NB4 (cell line): Measurements from ENCODE around the gene CSF2.

Source experiments
- POLR2A ChIP-seq: IDR thresholded peaks from 2 replicates; pipeline ENCODE4 v1.6.1; 2011; ENCODE audit warnings: mild to moderate bottlenecking; ENCODE audit not compliant: insufficient read length; ENCODE audit errors: extremely low read depth
- TF ChIP-seq, protein P1 (sequence below): IDR thresholded peaks from 2 replicates; pipeline ENCODE4 v1.6.1; 2011; ENCODE audit warnings: low read depth, low read length
- TF ChIP-seq, protein P2 (sequence below): IDR thresholded peaks from one replicate; pipeline ENCODE4 v1.5.1; 2012; ENCODE audit warnings: low read depth, low read length

DNA sequence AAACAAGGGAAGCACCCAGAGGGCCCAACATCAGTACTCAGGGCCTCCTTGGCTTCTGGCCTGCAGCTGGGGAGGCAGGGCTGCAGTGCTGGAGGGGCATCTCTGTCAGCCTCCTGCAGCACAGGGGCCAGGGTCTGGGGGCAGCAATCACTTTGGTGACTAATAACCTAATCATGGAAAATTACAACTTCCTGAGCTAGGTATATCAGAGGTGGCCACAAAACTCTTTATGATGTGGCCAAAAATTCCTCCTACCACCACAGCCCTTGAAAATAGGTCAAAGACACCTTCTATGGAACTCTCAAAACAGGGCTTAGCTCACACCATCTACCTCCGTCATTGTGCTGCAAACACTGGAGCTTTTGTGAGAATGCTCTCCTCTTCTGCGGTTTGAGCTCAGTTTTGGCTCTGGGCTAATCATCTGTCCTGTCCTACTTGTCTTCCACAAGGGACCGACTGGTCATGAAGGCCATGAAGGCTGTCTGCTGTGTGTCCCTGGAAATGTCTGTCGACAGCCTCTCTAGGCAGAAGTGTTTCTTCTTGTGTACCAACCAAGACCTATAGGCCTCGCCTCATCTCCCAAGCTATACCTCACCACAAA is 28.6 kb downstream of the CSF2 start:
- TF ChIP-seq, protein P1, sequence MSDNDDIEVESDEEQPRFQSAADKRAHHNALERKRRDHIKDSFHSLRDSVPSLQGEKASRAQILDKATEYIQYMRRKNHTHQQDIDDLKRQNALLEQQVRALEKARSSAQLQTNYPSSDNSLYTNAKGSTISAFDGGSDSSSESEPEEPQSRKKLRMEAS, result no peak
- TF ChIP-seq, protein P2, sequence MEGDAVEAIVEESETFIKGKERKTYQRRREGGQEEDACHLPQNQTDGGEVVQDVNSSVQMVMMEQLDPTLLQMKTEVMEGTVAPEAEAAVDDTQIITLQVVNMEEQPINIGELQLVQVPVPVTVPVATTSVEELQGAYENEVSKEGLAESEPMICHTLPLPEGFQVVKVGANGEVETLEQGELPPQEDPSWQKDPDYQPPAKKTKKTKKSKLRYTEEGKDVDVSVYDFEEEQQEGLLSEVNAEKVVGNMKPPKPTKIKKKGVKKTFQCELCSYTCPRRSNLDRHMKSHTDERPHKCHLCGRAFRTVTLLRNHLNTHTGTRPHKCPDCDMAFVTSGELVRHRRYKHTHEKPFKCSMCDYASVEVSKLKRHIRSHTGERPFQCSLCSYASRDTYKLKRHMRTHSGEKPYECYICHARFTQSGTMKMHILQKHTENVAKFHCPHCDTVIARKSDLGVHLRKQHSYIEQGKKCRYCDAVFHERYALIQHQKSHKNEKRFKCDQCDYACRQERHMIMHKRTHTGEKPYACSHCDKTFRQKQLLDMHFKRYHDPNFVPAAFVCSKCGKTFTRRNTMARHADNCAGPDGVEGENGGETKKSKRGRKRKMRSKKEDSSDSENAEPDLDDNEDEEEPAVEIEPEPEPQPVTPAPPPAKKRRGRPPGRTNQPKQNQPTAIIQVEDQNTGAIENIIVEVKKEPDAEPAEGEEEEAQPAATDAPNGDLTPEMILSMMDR, result no peak
- no peak for TF ChIP-seq POLR2A
